Posterior vena cava (tissue), 2 donors: ENCODE results near the gene AIPL1. TPM values are rescaled to one million over a fixed set of nuclear protein-coding genes. Genes with fewer than 3 reads are reported as not detected.
"Not testable (repeated sequence)": the region's sequence is repeated elsewhere in the genome, so short reads cannot be mapped to it uniquely, and the experiment has no call there.

Experiments
- DNase-seq: peaks from one replicate; pipeline ENCODE4 v3.0.0-alpha.2; 2020; ENCODE audit warnings: low spot score
- intact Hi-C, 2 donors: fragments of 100-400 bp; cut with DNase I; formaldehyde crosslinking; loops; one replicate each; pipeline versions ENCODE4 v1.14.1 to v1.14.2; 2022 to 2023
- long read RNA-seq, 2 donors: library from polyadenylated mRNA; unstranded; transcript quantifications; one replicate each; pipeline ENCODE4 v2.0.0, GENCODE V29; 2020 to 2021
- total RNA-seq, 2 donors: library from RNA; stranded (reverse); fragmentation: NEBNext Ultra II Directional; extraction: Animal tissue kit (Norgen Biotek cat#: 25700); gene quantifications; one replicate each; pipeline ENCODE4 v1.2.1, GENCODE V29; 2021
- donor health status: DM: yes; HTN: yes; CAD: no.
- donor health status: DM: yes; HTN: yes; CAD: no.

Gene AIPL1, protein sequence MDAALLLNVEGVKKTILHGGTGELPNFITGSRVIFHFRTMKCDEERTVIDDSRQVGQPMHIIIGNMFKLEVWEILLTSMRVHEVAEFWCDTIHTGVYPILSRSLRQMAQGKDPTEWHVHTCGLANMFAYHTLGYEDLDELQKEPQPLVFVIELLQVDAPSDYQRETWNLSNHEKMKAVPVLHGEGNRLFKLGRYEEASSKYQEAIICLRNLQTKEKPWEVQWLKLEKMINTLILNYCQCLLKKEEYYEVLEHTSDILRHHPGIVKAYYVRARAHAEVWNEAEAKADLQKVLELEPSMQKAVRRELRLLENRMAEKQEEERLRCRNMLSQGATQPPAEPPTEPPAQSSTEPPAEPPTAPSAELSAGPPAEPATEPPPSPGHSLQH
- total RNA-seq, result not detected
- long read RNA-seq, donor 1, result 0 reads
- long read RNA-seq, donor 2, result 0 reads

DNA sequence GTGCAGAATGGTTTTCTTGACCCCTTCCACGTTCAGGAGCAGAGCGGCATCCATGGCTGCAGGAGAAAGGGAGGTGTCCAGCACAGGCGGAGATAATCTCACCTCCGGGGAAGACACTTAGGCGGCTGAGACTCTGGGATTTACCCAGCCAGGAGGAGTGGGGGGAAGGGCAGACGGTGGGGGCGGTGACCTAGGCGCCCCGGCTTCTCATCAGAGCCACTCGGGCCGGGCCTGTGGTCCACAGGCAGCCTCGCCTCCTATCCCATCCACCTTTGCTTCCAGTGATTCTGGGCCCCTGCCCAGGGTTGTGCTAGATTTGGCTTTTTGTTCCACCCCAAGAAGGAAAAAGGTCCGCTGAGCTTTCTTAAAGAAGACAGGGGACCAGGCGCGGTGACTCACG is at the start of gene AIPL1:
TSS of gene AIPL1 (minus strand) at position 71 of the 400 bp plus-strand sequence. CDS start at position 54, 17 bp downstream.
- DNase-seq, result no peak

DNA sequence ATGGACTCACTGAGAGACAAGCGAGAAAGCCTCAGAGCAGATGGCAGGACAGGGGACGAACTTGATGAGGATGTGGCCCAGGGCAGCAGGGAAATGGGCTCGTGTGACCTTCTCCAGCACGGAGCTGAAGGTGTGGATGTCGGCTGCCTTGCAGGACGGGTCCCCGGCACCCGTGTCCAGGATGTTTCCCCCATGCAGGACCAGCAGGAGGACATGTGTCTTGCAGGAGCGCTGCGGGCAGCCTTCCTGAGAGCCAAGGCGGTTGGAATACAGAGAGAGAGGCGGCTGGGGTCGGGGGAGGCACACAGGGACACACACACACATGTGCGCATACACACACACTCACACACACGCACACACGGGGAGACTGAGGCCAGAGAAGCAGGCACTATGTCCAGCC is 48.6 kb upstream of the AIPL1 start:
- no peak for DNase-seq
- intact Hi-C loops, result no loop called here

More for the DNA sequence above, at the start of gene AIPL1:
- intact Hi-C loops, result no loop called here

DNA sequence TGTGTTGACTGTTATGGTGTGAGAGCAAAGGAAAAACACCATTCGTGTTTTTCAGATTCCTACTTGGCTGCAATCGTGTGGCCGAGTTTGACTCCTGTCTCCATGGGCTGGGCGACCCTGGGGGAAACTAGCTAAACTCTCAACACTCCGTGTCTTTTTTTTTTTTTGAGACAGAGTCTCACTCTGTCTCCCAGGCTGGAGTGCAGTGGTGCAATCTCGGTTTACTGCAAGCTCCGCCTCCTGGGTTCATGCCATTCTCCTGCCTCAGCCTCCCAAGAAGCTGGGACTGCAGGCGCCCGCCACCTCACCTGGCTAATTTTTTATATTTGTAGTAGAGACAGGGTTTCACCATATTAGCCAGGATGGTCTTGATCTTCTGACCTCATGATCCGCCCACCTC is 47.9 kb upstream of the AIPL1 start:
- intact Hi-C loops, DNase-seq: not testable (repeated sequence)

DNA sequence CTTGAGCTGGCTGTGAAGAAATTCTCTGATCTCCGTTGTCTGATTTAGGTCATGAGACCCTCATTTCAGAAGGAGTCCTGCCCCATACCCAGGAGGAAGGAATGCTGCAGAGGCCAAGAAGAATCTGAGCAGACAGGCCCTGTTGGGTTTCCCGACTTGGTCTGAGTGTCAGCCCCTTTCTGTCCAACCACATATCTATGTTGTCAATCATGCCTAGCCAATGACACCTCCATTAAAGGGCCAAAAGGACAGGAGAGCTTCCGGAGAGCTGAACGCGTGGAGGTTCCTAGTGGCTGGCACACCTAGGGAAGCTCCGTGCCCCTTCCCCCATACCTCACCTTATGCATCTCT is 47.2 kb upstream of the AIPL1 start:
- DNase-seq, result no peak
- intact Hi-C loops, result no loop called here

DNA sequence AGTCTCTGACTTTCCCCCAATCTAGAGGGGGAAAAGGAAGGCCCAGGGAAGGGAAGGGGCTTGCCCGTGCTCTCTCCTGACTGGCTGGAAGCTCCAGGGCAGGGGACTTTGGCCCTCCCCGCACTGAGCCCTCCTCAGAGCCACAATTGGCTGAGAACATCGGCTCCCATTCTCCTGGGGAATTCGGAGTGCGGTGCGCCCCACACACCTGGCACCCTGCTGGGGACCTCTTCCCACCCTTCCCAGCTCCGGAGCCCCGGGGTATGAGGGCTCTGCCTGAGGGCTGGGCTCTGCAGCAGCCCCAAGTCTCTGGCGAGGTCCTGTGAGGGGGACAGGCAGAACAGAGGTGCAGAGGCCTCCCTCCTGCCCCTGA is 45.4 kb upstream of the AIPL1 start:
- intact Hi-C loops, result no loop called here
- no peak for DNase-seq

DNA sequence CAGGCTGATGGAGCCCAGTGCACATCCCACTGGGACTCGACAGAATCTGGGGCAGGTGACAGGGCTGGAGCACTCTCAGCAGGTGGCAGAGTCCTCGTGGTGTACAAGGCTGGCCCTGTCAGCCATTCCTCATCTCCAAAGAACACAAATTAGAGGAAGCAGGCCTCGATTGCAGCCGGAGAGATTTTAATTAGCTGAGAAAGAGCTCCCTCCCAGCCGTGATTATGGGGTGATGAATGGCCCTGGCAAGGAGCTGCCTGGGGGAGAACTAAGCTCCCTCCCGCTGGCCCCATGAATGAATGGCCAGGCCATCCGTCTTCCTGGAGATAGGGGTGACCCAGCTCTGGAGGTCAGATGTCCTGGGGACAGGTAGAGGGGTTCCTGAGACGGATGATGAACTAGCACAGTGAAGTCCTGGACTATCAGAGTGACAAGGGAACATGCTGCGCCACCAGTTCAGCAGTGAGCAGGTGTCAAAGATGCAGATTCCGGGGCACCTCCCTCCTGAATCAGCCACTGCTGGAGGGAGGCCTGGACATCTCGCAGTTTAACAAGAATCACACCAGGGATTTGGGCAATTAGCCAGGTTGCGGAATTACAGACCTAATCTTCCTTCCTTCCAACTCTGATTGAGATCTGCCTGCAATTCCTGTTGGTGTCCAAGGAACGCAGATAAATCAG is 44.8 kb upstream of the AIPL1 start:
- intact Hi-C loops, result loop anchor here (10.0 kb wide), 4 partner anchors 75 to 165 kb away; partner anchors contain the start of genes KIAA0753 (in 1 of the 2), PITPNM3 (in 1 of the 2) and TXNDC17 (in 1 of the 2)
- DNase-seq, result no peak

DNA sequence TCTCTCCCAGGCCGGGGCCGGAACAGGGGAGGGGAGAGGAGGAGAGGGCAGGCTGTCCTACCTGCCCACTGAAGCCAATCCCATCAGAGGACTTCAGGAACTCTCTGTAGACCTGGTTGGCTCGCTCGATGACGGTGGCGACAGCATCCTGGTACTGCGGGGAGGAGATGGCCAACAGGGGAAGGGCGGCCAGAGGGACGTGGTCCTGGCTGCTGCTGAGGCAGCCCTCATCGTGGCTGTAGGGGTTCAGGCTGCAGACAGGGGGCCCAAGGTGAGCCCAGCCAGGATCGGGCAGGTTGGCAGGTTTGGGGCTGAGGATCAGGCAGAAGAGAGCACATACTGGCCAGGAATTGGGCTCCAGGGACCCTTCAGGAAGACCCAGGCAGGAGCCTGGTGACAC is 43.6 kb upstream of the AIPL1 start:
- intact Hi-C loops, result loop anchor here (10.0 kb wide), 4 partner anchors 76 to 166 kb away; partner anchors contain the start of genes KIAA0753 (in 1 of the 2), PITPNM3 (in 1 of the 2) and TXNDC17 (in 1 of the 2)
- no peak for DNase-seq

DNA sequence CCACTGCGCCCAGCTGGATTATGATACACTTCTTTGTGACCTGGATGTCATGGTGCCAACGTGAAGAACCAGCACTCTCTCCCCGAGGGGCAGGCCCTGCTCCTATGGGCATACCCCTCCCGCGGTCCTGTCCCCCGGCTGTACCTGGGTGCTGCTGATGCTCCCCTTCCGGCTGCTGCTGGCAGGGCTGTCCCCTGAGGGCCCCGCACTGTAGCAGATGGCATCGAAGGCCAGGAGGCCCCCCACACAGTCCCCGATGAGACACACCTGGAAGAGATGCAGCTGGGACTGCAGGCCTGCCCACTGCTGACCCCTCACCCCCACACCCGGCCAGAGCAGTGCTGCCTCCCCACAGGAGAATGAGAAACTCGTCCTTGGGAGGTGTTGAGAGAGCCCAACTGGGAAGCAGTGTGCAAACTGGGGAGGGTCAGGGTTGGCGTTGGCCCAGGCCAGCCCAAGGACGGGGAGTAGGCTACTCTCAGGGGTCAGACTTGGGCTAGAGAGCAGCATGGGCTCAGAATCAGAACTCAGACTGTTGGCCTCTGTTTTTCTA is 43.0 kb upstream of the AIPL1 start:
- intact Hi-C loops, result loop anchor here (10.0 kb wide), 4 partner anchors 77 to 167 kb away; partner anchors contain the start of genes KIAA0753 (in 1 of the 2), PITPNM3 (in 1 of the 2) and TXNDC17 (in 1 of the 2)
- no peak for DNase-seq

DNA sequence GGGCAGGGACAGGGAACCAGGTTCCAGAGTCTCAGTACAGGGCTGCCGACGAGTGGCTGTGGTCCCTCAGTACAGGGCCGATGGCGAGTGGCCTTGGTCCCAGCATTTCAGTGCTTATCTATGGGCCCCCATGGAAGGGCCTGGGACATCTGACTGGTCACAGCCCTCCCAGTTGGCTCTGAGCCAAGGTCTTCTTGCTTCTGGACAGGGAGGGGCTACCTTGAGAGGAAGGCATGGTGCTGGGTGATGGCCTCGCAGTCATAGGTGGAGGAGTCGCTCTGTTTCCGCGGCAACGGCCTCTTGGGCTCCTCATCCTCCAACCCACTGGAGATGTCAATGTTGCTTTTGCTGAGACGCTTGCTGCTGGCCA is 41.9 kb upstream of the AIPL1 start:
- no peak for DNase-seq
- intact Hi-C loops, result loop anchor here (10.0 kb wide), 4 partner anchors 78 to 168 kb away; partner anchors contain the start of genes KIAA0753 (in 1 of the 2), PITPNM3 (in 1 of the 2) and TXNDC17 (in 1 of the 2)

DNA sequence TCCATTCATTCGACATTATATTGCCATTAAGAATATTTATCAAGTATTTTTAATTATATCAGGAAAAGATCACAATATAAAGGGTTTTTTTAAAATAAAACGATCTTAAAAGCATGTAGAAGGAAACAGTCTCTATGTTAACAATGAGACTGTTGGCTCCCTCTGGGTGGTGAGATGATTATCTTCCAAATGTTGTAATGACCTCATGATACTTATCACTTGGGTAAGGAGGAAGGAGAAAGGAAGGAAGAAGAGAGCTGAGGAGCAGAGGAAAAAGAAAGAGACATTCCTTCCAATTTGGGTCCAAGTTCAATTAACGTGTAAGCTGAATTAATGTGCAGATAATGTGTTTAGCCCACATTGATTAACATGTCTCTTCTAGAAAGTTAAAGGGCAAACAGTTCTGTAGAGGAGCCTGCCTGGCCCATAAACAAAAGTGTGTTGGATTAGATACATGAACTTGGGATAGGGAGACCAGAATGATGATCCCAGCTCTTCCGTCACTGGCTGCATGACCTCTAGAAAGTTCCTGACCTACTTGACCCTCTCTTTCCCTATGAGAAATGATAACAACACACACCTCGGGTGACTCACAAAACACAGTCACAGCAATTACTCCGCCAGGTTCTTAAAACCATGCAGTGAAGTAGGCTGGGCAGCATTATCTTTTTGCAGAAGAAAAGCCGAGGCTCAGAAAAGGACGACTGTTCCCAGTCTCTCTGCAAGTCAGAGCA is 41.3 kb upstream of the AIPL1 start:
- no peak for DNase-seq
- intact Hi-C loops, result loop anchor here (10.0 kb wide), 4 partner anchors 79 to 169 kb away; partner anchors contain the start of genes KIAA0753 (in 1 of the 2), PITPNM3 (in 1 of the 2) and TXNDC17 (in 1 of the 2)

DNA sequence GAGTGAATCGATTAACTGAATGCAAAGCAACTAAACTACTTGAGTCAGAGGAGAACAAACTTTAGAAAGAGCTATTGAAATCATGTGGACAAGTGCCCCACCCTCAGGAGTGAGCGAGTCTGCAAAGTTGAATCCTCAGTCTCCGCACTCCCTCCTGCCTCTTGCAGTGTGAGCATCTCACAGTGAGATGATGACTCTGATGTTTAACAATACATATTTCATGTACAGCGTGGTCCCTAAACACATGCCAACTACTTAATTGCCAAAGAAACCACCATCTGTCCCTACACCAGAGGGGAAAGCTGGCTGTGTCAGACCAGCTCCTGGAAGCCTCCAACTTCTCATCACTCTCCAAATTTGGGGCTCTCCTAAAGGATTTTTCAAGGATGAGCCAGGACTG is 40.5 kb upstream of the AIPL1 start:
- intact Hi-C loops, result loop anchor here (10.0 kb wide), 4 partner anchors 79 to 169 kb away; partner anchors contain the start of genes KIAA0753 (in 1 of the 2), PITPNM3 (in 1 of the 2) and TXNDC17 (in 1 of the 2)
- no peak for DNase-seq

DNA sequence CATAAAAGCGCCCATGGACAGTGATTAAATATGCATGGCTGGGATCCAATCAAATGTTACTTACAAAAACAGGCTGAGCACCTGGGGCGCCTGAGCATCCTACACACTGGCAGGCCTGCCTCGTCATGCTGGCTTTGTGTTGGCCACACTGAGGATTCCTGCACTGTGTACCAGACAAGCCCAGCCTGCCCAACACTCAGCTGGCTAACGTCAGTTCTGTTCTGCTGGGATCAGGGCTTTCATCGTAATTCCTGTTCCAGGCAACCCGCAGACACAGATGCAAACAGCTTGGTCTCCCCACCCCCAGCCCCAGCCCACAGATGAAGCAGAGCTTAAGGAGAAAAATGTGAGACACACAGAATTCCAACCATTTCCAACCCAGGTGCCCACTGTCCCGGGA is 40.0 kb upstream of the AIPL1 start:
- no peak for DNase-seq
- intact Hi-C loops, result loop anchor here (5.0 to 10.0 kb wide), 5 partner anchors 80 to 170 kb away; partner anchors contain the start of genes PITPNM3 (in 2 of the 2), KIAA0753 (in 1 of the 2) and TXNDC17 (in 1 of the 2)

DNA sequence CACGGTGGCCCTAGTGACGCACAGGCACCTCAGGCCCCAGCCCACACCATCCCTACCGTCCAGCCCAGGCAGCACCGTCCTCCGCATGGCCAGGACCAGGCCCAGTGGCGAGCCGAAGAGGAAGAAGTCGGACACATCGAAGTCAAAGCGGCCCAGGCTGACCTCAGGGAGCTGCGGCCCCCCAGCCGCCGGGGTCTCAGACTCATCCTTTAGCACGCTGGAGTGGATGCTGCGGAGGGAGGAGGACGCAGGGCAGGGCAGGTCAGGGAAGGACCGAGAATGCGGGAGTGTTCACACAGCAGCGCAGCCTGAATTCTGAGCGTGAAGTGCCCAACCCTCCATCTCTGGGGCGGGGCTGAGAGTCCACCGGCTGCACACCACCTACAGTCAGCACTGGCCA is 39.5 kb upstream of the AIPL1 start:
- DNase-seq, result no peak
- intact Hi-C loops, result loop anchor here (5.0 to 10.0 kb wide), 5 partner anchors 80 to 170 kb away; partner anchors contain the start of genes PITPNM3 (in 2 of the 2), KIAA0753 (in 1 of the 2) and TXNDC17 (in 1 of the 2)

DNA sequence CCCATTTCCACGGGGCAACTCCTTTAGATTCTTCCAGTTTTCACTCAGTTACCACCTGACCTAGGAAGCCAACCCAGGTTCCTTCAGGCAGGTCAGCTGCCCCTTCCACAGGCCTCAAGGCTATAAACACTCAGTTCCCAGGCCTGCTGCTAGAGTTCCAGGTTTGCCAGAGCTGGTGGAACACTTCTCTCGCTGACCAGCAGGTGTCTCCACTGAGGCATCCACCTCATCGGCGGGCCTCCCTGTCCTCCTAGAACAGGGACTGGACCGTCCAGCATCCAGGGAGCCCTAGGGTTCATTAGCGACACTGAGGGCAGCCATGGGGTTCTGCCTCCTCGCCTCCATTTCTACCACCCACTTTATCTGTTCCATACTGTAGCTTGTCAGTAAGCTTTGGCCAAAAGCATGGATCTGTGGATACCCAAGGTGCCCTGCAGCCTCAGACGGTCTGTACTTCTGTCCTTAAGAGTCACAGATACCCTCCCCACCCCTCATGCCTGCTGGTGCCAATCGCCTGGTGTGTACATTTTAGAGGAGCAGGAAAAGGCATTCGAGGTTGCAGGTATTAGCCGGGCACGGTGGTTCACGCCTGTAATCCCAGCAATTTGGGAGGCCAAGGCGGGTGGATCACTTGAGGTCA is 38.3 kb upstream of the AIPL1 start:
- intact Hi-C loops, result loop anchor here (5.0 to 10.0 kb wide), 5 partner anchors 82 to 172 kb away; partner anchors contain the start of genes PITPNM3 (in 2 of the 2), KIAA0753 (in 1 of the 2) and TXNDC17 (in 1 of the 2)
- peak; percentile 92 for DNase-seq

DNA sequence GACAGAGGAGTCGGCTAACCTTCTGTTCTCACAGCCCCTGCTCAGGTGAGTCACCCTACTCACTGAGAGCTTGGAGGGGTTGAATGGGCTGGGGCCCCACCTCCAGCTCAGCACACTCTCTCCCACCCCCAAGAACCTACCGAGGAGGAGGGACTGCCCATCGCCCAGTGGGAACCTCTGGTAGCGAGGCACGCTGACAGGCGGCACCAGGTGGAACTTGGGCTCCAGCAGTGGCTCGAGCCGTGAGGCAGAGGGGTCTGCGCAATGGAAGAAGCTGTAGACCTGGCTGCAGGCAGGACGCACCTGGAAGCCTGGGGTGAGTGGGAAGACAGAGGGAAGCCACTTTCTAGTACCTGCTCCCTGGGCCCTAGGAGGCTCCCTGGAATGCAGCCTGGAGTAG is 37.6 kb upstream of the AIPL1 start:
- DNase-seq, result no peak
- intact Hi-C loops, result loop anchor here (5.0 to 10.0 kb wide), 5 partner anchors 82 to 172 kb away; partner anchors contain the start of genes PITPNM3 (in 2 of the 2), KIAA0753 (in 1 of the 2) and TXNDC17 (in 1 of the 2)

DNA sequence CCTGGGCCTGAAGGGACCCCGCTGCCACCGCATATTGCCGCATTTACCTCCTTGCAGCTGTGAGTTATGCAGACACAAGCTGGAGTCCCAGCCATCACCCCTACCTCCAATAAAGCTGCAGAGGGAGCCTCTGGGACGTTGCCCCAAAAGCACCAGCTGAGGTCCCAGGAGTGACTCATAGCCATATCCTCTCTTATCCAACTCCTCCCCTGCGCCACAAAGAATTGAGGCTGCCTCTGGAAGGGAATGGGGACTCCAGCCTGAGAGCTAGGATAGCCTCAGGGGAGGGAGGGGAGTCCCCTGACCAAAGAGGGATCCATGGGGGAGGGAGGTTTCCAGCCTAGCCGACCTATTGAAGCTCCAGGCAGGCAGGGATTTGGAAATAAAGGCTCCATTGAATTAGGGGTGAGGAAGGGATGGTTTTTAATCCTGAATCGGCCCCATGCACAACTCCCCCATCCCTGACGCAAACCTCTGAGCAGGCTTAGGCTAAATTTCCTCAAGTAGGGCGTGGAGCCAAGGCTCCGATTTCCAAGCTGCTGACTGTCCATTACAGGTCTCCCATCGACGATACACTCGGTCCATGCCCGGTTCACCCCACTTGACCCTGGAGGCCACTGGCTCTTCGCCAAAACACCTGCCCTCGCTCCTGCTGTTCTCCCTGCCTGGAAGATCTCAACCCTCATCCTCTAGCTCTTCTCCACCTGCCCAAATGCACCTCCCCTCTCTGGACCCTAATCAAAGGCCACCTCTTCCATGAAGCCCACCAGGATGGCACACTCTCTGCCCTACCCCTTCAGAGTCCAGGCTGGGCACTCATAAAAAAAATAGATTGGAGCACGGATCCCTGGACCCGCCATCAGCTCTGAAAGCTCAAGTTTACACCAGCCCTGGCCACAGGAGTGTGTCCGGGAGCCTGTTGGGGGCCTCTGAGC is 36.9 kb upstream of the AIPL1 start:
- intact Hi-C loops, result loop anchor here (5.0 to 10.0 kb wide), 5 partner anchors 83 to 173 kb away; partner anchors contain the start of genes PITPNM3 (in 2 of the 2), KIAA0753 (in 1 of the 2) and TXNDC17 (in 1 of the 2)
- no peak for DNase-seq
